Suppressor macrophage treated with lipopolysaccharide for 4 hours (primary cell): Measurements from ENCODE around the gene PRKD3.

Experiments used
- DNase-seq: peaks from one replicate; pipeline ENCODE4 v3.0.0-alpha.2; 2020

Gene PRKD3

DNA sequence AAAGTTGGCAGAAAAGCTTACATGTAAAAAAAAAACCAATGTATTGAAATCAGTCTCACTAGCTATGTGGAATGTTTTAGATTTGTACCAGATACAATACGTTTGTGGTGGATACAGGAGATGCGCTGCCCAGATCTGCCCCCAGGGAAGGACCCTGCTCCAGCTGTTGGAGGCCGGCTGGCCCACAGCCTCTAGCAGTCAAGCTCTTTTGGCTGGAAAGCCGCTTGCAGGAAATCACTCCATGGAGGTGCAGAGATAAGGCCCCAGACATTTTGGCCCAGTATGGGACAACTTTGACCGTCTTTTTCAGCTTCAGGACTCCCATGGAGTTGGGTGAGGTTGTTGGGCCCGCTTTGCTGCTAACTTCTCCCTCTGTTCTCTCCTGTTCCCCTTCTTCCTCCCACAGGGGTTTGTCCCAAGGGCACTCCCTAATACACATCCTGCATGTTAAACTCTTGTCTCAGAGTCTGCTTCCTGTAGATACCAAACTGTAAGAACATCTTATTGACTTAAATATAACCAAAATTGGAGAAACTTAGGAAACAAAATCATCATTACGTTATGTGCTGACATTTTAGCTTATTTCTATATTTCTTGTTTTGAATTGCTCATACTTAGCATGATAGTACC lies 18.1 kb upstream of the PRKD3 start:
- DNase-seq: no peak

DNA sequence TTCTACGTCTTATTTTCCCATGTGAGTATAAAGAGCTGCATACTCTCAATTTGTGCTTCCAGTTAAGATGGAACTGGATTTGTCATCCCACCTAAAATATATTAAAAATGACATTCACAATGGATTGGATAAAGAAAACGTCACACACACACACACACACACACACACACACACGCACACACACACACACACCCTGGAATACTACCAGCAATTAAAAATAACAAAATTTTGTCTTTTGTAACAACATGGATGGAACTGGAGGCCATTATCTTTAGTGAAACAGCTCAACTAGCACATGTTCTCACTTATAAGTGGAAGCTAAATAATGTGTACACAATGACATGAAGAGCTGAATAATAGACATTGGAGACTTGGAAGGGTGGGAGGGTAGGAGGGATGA lies 16.0 kb upstream of the PRKD3 start:
- no peak for DNase-seq

- no peak for DNase-seq
These were observed 14.3 kb upstream of the PRKD3 start for GRCh38 chr2:37338933-37339332.

DNA sequence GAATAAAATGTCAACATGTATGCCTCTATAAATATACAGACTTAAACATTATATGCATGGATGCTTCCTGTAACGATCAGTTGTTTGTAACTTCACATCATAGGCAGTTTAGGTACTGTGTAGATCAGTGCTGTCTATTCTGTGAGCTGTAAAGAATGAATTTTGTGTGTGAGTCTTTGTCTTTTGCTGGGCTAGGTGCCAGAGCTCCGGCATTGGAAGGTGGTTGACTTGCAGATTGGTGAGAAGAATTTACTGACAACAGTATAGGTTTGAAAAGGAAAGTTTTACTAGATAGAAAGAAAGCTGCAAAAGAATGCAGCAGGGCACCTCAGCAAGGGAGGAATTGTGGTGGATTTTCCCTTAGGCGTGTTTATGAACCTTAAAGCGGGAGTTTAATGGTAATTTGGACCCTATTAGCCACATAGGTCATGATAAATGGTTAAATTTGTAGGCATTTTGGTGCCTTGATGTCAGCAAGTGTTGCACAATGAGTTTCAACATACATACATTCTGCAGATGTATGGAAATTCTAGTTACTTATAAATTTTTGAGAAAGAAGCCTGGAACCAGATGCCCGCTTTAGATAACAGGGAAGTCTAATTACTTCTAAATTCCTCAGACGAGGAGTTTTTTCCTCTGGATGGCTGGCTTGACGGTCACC lies 13.1 kb upstream of the PRKD3 start:
- DNase-seq: no peak

GRCh38 chr2:37335604-37336003 lies 11.0 kb upstream of the PRKD3 start:
- no peak for DNase-seq

DNA sequence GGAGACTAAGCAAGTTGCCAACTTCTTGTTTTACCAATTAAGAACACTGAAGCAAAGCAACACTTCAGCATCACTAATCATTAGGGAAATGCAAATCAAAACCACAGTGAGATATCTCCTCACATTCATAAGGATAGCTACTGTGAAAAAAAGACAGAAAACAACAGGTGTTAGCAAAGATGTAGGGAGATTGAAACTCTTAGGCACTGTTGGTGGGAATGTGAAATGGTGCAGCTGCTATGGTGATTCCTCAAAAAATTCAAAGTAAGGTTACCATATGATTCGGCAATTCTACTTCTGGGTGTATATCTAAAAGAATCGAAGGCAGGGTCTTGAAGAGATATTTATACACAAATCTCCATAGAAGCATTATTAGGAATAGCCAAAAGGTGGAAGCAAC lies 8.6 kb upstream of the PRKD3 start:
- DNase-seq: no peak

- no peak for DNase-seq
These were observed 7.9 kb upstream of the PRKD3 start for GRCh38 chr2:37332560-37332959.

DNA sequence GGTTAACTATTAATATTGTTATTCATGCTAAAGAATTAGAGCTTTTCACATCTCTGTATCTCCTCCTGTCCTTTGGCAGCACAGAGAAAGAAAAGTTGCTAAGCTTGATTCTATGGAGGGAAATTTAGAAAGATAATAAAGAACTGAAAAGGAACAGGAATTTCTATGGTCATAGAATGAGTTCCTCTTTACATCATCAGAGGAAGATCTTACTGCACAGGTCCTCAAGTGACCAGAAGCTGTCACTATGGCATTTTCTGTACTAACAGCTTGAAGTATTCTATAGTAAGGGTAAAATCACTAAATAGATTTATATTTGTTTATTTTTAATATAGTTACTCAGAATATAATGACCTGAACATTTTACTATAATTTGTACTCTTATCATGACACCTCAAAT lies 6.0 kb upstream of the PRKD3 start:
- DNase-seq: peak; percentile 54

DNA sequence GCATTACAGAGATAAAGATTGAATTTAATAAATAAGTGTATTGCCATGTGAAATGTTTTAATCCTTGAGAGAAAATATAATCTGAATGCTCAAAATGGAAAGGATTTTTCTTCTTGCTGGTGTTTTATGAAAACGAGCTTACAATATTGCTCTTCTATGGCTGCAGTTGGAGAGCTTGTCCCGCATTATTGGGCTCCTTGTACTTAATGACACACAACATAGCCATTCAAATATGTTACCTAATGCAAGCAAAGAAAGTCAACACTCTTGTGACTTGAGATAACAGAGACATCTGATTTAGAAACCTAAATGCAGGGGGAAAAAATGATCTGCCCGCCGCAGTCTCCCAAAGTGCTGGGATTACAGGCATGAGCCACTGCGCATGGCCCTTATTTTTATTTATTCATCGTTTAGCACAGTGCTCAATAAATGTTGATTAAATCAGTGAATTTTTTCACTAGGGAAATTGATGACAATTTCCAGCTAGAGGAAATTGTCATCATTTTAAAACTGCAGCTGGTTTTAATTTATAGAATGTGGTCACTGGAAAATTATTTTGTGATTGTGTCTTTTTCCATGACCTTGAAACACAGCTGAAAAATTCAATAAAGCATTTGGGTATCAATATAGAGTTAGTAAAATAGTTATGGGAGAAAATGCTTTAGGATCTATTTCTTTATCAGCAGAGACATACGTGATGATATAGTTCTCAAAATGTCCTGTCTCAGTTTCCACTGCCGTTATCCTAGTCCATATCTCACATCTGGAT lies 2.4 kb upstream of the PRKD3 start:
- DNase-seq: no peak

GRCh38 chr2:37326285-37326684 lies 1.7 kb upstream of the PRKD3 start:
- peak; percentile 94 for DNase-seq

DNA sequence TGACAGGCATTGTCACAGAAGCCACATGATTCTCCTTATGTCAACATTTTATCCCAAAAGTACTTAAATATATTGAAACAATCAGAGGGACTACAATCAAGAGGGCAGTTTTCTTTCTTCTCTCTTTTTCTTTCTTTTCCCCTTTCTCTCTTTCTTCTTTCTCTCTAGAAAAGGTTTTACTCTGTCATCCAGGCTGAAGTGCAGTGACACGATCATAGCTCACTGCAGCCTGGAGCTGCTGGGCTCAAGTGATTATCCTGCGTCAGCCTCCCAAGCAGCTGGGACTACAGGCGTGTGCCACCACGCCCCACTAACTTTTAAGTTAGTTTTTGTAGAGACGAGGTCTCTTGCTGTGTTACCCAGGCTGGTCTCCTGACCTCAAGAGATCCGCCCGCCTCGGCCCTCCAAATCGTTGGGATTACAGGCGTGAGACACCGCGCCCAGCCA lies 1.0 kb upstream of the PRKD3 start:
- DNase-seq: no peak

DNA sequence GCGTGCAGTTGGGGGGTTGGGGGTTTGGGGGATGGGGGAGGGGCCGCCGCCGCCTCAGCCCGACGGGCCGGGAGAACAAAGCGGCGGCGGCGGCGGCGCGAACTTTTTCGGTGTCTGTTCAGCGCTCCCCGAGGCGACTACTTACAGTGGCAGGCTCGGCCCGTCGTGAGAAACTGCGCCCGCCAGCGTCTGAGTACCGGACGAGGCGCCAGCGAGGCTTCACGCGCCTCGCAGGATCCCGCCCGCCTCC lies 172 bp downstream of the PRKD3 start:
- DNase-seq: peak; percentile 72

DNA sequence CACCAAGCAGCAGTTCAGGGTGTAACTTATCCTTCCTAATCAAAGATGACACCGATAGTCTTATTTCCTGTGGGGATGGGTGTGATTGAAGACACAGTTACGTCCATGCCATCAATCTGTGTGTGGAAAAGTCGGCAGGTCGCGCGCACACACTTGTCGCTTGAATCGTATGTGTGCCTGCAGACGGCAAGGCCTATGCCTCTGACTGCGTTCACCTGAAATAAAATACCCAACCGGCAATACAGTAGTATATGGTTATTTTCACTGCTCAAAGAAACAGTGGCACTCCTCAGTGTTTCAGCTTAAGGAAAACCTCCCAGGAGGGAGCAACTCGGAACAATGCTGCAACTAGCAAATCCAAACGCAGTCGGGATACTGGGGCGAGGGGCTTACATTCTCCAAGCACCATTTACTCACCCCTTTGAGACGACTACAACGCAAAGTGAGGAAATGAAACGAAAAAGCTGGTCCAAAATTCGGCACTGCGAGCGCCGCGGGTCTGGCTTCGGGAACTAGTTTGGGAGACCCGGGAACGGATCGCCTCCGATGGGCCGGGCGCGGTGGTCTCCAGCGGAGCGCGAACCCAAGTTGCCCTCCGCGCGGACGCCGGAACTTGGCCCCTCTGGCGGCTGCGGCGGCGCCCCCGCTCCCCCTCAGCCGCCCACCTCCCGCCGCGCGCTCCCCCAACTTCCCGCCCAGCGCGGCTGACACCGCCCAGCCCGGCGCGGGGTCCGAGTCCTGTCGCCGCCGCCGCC lies 675 bp downstream of the PRKD3 start:
- DNase-seq: no peak

GRCh38 chr2:37323176-37323780 lies 1.4 kb downstream of the PRKD3 start:
- DNase-seq: no peak

DNA sequence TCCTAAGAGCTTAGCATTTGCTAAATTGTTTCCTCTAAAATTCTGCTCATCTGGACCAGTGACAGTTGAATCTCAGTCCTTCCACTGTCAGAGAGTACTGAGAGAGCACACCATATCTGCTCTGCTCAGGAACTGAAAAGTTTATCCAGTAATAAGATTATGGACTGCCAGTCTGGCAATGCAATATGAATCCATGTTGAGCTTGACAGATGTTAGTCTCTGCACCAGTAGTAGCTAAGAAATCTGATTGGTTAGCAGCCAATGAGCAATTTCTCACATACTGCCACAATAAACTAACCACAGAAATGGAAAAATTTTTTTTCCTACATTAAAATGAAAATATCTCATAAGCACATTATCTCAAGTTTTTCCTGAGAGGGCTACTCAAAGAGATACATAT lies 2.3 kb downstream of the PRKD3 start:
- no peak for DNase-seq

DNA sequence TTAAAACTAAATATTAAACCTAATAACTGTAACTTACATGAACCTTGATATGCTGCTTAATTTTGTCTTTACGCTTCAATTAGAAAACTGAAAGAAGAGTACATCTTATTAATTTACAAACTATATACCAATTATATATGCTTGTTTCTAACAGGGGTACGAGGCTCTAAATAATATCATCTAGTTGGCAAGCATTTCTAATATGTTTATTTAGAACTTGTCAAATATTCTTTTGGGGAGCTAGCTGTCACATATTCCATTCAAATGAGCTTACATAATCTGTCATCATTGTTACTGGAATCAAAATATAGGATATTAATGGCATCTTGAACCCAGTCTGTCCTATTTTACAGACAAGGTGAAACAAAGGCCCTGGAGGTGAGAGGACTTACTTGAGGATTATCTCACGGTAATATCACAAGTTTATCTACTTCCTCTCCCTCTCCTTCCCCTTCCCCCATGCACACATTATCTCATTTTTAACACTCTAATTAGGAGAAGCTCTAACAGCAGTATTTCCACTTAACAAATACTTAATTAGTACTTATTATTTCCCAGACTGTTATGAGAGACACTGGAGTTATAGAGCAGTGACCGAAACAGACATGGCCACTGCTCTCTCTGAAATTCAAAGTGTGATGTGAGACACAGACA lies 3.5 kb downstream of the PRKD3 start:
- DNase-seq: no peak

- DNase-seq: no peak
These were observed 4.7 kb downstream of the PRKD3 start for GRCh38 chr2:37319754-37320609.

DNA sequence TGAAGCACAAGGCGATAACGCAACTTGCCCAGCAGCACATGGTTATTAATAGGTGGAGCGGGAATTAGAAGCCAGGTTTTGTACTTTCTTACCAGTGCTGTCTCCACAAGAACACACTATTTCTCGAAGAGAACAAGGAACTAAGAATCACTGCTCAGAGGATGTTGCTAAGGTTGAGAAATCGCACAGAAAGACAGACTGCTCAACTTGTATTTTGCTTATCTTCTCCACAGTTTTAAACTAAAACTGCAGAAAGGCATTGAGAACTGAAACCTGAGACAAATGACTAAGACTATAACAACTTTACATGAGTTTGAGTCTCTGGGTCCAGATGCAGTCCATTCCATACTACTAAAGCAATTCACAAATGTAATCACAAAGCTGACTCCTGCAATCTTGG lies 6.2 kb downstream of the PRKD3 start:
- peak; percentile 52 for DNase-seq

DNA sequence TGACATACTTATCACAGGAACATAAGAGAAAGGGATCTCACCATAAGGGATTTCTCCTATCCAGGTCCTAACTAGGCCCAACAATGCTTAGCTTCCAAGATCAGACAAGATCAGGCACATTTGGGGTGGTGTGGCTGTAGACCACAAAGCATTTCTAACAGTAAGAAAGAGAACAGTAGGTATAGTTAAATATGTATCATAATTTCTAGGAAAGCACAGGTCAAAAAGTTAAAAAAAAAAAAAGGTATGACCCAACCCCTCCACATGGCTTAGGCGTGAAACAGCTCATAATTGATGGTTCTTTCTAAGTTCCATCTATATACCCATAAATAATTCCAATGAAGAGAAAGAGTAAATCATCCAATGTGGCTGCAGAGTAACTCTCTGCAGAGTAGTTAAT lies 6.9 kb downstream of the PRKD3 start:
- no peak for DNase-seq

DNA sequence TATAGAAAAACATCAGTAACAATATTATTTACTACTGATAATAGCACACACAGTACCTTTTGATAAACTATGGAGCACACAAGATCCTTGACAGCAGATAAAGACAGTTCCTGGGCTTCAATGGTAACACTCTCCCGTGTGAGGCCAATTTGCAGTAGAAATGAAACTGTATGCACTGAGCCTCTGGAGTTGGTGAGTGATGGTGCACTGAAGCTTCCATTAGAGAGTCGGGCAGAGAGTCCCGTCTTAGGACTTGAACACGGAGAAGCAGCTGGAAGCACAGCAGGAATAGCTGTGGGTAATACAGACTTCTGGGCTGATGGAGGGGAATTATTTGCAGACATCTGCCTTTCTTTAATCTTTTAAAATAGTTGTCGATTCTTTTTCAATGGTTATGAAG lies 8.5 kb downstream of the PRKD3 start:
- no peak for DNase-seq

DNA sequence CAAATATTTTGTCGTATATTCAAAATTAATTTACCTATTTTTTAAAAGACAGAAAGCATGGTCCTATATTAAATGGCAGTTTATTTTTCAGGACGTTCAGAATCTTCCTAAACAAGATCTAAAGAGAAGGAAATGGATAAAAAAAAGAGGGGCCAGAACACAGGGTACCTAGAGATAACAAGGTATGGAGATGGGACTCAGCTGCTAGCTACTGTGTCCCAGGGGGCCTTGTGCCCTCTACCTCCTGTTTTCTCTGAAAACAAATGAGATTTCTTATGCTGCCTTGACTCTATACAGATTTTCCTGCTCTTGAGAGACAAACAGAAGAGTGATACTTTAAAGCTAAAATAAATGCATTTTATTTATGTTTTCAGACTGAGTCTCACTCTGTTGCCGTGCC lies 9.3 kb downstream of the PRKD3 start:
- no peak for DNase-seq

DNA sequence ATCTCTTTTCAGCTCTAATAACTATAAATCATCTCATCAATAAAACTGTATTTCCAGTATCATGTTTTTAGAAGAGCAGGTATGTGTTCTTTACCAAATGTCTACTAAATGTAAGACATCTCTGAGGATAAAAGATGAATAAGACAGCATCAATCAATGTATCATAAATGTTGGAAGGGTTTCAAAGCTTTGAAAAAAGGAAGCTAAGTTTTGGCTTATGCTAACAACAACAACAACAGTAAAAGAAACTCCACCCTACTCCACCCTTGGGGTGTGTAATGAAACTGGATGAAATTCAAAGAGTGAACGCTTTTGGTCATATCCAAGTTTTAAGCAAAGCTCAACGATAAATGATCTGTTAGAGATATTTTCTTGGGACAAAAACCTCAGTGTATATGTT lies 17.1 kb downstream of the PRKD3 start:
- no peak for DNase-seq
